ENCODE data around the gene TMBIM1. TPM values are rescaled to one million over a fixed set of nuclear protein-coding genes. Genes with fewer than 3 reads are reported as not detected.

Gene TMBIM1
- total and polyA plus RNA-seq, 2 donors (not counting 1 experiment from before 2014, with no cell fraction given), result 170 to 235 TPM

DNA sequence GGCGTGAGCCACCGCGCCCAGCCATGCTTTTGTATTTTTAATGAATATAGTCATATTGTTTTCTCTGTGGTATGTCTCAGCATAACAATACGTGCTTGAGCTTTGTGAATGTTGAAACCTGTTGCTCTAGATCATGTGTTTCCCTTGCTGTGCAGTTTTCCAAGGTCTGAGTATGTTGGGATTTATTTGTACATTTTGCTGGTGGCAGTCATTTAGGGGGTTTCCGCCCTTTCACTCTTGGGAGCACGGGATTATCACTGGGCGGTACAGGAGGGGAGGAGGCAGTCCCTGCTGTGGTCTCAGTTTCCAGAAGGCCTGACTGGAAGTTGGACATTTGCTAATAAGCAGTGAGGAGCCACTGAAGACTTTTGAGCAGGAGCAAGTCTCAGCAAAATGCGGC, 39.4 kb upstream of the TMBIM1 start:
- Histone ChIP-seq H3K4me1 (ENCODE audit: control insufficient read depth, extremely low read depth, insufficient read depth, low read length) (no peaks in the 10 kb centered on the region), H3K9me3 (ENCODE audit: control insufficient read depth, insufficient read depth, low read depth, low read length) (no peaks in the 10 kb centered on the region), H4K20me1 (ENCODE audit: control insufficient read depth, extremely low read depth, insufficient read depth, low read length) (no peaks in the 10 kb centered on the region), H3K79me2 (ENCODE audit: control insufficient read depth, insufficient read depth, low read length) (no peaks in the 10 kb centered on the region), H3K4me2 (ENCODE audit: extremely low read depth, insufficient read depth, low read length) (no peak overlapping the region), H3K36me3 (ENCODE audit: control insufficient read depth, insufficient read depth, low read length) (no peaks in the 10 kb centered on the region), H3K9ac (ENCODE audit: insufficient read depth, low read length) (no peak overlapping the region), H2AFZ (ENCODE audit: low read length) (no peak overlapping the region), H3K4me3 (replicated peaks in 1 of 4; ENCODE audit: control extremely low read depth in 1 of 4, insufficient read depth in 1 of 4, low read depth in 3 of 4, low read length in 4 of 4) (no peak overlapping the region), H3K27me3 (ENCODE audit: control insufficient read depth, insufficient read depth, low read length) (no peaks in the 10 kb centered on the region), H3K27ac (ENCODE audit: insufficient read depth, low read length) (no peak overlapping the region)
- TF ChIP-seq, protein P1, sequence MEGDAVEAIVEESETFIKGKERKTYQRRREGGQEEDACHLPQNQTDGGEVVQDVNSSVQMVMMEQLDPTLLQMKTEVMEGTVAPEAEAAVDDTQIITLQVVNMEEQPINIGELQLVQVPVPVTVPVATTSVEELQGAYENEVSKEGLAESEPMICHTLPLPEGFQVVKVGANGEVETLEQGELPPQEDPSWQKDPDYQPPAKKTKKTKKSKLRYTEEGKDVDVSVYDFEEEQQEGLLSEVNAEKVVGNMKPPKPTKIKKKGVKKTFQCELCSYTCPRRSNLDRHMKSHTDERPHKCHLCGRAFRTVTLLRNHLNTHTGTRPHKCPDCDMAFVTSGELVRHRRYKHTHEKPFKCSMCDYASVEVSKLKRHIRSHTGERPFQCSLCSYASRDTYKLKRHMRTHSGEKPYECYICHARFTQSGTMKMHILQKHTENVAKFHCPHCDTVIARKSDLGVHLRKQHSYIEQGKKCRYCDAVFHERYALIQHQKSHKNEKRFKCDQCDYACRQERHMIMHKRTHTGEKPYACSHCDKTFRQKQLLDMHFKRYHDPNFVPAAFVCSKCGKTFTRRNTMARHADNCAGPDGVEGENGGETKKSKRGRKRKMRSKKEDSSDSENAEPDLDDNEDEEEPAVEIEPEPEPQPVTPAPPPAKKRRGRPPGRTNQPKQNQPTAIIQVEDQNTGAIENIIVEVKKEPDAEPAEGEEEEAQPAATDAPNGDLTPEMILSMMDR (conservative IDR thresholded peaks at IDR 0.05 in 1 of 2, IDR thresholded peaks at IDR 0.05 in 1 of 2; ENCODE audit: low read depth in 1 of 2, low read length in 2 of 2), result no peak
- TF ChIP-seq EZH2 (IDR thresholded peaks at IDR 0.05; ENCODE audit: low read length, missing control alignments), result no peak
- DNase-seq (ENCODE audit: low read depth in 2 of 2), result no peak

DNA sequence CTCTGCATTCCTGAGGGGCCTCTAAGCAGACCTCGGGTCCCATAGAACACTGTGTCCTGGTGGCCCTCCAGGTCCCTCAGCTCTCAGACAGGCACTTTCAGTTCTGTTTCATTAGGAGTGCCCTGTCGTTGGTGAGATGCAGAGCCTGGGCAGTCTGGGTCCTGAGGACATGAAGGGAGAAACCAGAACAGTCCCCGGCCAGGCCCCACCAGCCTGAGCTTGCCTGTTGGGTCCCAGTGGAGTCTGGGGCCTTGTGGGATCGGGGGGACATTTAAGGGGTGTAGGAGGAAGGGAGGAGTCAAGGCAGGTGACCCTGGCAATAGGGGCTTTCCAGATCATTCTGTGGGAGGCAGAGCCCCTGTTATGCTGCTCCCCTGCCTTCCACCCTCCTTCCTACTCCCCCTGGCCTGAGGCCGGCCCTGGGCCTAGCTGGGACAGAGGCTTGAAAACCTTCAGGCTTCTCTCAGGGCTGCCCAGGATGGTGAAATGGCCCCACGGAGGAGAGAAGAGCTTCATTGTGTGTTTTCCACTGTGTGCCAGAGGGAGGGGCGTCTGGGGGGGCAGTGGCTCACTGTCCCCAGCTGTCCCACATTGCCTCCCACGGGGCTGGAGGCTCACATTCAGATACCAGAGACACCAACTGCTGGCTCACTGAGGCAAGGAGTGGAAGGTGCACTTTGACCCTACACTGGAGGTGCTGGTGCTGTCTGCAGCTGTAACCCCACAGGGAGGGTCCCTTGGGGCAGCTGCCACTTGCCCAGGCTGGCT, 37.7 kb upstream of the TMBIM1 start:
- Histone ChIP-seq H2AFZ (ENCODE audit: low read length) (no peak overlapping the region), H3K27me3 (ENCODE audit: control insufficient read depth, insufficient read depth, low read length) (no peaks in the 10 kb centered on the region), H3K36me3 (ENCODE audit: control insufficient read depth, insufficient read depth, low read length) (no peaks in the 10 kb centered on the region), H3K27ac (ENCODE audit: insufficient read depth, low read length) (no peak overlapping the region), H3K4me3 (replicated peaks in 1 of 4; ENCODE audit: control extremely low read depth in 1 of 4, insufficient read depth in 1 of 4, low read depth in 3 of 4, low read length in 4 of 4) (no peak overlapping the region), H3K4me2 (ENCODE audit: extremely low read depth, insufficient read depth, low read length) (no peak overlapping the region), H3K9ac (ENCODE audit: insufficient read depth, low read length) (no peak overlapping the region), H3K9me3 (ENCODE audit: control insufficient read depth, insufficient read depth, low read depth, low read length) (no peaks in the 10 kb centered on the region), H3K79me2 (ENCODE audit: control insufficient read depth, insufficient read depth, low read length) (no peaks in the 10 kb centered on the region), H3K4me1 (ENCODE audit: control insufficient read depth, extremely low read depth, insufficient read depth, low read length) (no peaks in the 10 kb centered on the region), H4K20me1 (ENCODE audit: control insufficient read depth, extremely low read depth, insufficient read depth, low read length) (no peaks in the 10 kb centered on the region)
- no peak for DNase-seq (ENCODE audit: low read depth in 2 of 2)
- TF ChIP-seq EZH2 (IDR thresholded peaks at IDR 0.05; ENCODE audit: low read length, missing control alignments), result no peak
- TF ChIP-seq, protein P1 (conservative IDR thresholded peaks at IDR 0.05 in 1 of 2, IDR thresholded peaks at IDR 0.05 in 1 of 2; ENCODE audit: low read depth in 1 of 2, low read length in 2 of 2), result no peak

DNA sequence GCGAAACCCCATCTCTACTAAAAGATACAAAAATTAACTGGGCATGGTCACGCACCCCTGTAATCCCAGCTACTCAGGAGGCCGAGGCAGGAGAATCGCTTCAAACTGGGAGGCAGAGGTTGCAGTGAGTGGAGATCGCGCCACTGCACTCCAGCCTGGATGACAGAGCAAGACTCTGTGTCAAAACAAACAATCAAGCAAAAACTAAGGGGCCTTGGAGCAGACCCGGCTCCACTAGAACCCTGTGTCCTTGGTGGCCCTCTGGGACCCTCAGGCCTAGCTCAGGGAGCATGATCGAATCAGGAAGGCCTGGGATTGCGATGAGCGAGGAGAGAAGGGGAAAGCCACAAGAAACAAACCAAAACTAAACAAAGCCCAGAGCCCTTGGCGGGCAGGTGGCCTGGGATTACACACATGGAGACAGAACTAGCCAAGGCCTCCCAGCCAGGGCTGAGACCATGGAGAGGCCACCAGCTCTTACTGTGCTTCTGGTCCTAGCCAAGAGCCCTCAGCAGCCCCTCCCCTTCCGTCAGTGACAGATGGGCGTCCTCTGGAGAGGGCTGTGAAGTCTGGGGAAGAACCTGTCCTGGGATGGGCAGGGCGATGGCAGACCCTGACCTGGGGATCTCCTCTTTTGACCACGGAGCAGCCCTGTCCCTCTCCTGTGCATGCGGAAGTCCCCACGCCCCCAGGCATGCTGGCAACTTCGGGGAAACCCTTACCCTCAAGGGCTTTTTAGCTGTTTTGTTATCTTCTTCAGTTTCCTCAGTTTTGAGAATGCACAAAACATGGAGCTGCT, 36.9 kb upstream of the TMBIM1 start:
- Histone ChIP-seq H3K27me3 (ENCODE audit: control insufficient read depth, insufficient read depth, low read length) (no peaks in the 10 kb centered on the region), H3K4me2 (ENCODE audit: extremely low read depth, insufficient read depth, low read length) (no peak overlapping the region), H4K20me1 (ENCODE audit: control insufficient read depth, extremely low read depth, insufficient read depth, low read length) (no peaks in the 10 kb centered on the region), H2AFZ (ENCODE audit: low read length) (no peak overlapping the region), H3K79me2 (ENCODE audit: control insufficient read depth, insufficient read depth, low read length) (no peaks in the 10 kb centered on the region), H3K36me3 (ENCODE audit: control insufficient read depth, insufficient read depth, low read length) (no peaks in the 10 kb centered on the region), H3K9me3 (ENCODE audit: control insufficient read depth, insufficient read depth, low read depth, low read length) (no peaks in the 10 kb centered on the region), H3K9ac (ENCODE audit: insufficient read depth, low read length) (no peak overlapping the region), H3K4me3 (replicated peaks in 1 of 4; ENCODE audit: control extremely low read depth in 1 of 4, insufficient read depth in 1 of 4, low read depth in 3 of 4, low read length in 4 of 4) (no peak overlapping the region), H3K27ac (ENCODE audit: insufficient read depth, low read length) (no peak overlapping the region), H3K4me1 (ENCODE audit: control insufficient read depth, extremely low read depth, insufficient read depth, low read length) (peaks cover under 1% of the 10 kb centered on the region)
- TF ChIP-seq EZH2 (IDR thresholded peaks at IDR 0.05; ENCODE audit: low read length, missing control alignments), result no peak
- TF ChIP-seq, protein P1 (conservative IDR thresholded peaks at IDR 0.05 in 1 of 2, IDR thresholded peaks at IDR 0.05 in 1 of 2; ENCODE audit: low read depth in 1 of 2, low read length in 2 of 2), result no peak
- no peak for DNase-seq (ENCODE audit: low read depth in 2 of 2)

Data from fibroblast of lung (primary cell).